Stimulated activated CD4-positive, alpha-beta T cell treated with anti-CD3 and anti-CD28 coated beads, Interleukin-15, amount 100 ng/mL, for 24 hours (primary cell): ENCODE results near the gene PPIB.

Source experiments
- DNase-seq: peaks from one replicate; pipeline ENCODE4 v3.0.0-alpha.2; 2020

PPIB gene

DNA sequence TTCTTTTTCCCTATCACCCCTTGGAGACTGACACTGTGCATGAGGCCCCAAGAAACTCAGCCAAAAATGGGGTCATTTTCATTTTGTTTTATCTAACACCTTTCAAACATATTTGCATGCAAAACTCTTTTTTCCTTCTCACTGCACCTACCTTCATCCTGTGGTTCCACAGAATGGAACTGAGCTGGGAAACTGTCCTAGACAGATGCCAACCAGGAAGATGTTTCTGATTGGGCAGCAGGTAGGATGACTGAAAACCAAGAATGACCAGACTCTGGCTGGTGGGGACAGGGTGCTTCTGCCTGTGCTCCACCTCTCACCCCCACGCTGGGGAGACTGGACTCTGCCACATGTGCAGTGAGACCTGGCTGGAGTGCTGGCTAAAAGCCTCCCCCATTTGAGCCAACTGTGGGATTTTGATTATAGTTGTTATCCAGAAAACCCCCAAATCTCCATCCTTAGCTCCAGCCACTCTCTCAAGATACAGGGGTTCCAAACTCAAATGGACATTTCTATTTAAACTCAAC is 5.2 kb downstream of the PPIB start:
- no peak for DNase-seq

DNA sequence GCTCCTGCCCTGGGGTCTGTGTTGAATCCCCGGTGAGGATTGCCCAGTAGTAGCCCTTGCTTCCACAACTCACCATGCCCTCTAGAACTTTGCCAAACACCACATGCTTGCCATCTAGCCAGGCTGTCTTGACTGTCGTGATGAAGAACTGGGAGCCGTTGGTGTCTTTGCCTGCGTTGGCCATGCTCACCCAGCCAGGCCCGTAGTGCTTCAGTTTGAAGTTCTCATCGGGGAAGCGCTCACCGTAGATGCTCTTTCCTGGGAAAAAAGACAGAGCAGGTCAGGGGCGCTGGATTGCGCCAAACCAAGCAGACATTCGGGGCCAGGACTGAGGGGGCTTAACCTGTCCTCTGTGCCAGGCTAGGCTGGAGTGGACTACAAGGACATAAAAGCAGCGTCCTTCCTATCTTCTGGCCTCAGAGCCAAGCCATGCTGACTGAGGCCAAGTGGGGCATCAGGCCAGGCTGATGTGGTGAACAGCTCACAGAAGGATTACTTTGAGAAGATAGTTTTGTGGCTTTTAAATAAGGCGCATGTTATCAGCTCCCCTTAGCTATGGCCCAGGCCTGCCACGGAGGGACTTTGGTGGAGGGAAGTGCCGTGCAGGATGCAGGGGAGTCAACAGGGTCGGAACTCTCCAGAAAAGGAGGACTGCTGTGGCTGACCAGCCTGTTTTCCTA is 6.0 kb downstream of the PPIB start:
- no peak for DNase-seq

DNA sequence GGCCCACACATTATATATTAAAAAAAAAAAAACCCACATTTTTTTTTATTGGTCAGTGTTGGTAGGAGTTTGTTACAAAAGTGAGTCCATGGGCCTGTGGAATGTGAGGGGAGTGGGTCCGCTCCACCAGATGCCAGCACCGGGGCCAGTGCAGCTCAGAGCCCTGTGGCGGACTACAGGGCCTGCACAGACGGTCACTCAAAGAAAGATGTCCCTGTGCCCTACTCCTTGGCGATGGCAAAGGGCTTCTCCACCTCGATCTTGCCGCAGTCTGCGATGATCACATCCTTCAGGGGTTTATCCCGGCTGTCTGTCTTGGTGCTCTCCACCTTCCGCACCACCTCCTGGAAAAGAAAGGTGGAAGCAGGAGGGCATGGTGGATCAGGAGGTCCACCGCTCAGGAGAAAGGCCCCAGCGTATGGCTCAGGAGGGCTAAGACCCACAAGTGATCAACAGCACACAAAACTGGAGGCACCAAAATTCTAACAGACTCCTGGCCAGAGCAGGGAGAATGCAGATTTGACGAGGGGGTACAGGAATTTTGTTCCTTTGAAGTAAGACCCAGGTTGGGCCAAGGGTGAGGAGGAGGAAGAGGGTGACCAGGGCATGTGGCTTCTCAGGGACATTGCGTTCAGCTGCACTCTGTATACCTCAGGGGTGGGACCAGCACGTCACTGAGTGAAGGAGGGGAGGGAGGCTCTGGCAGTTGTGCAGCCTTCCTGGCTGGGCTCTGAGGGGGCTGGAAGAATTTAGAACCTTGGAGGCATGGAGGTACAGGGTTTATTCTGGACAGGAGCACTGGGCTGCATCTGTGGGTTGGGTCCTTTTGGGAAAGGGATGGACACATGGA is 6.8 kb downstream of the PPIB start:
- no peak for DNase-seq

DNA sequence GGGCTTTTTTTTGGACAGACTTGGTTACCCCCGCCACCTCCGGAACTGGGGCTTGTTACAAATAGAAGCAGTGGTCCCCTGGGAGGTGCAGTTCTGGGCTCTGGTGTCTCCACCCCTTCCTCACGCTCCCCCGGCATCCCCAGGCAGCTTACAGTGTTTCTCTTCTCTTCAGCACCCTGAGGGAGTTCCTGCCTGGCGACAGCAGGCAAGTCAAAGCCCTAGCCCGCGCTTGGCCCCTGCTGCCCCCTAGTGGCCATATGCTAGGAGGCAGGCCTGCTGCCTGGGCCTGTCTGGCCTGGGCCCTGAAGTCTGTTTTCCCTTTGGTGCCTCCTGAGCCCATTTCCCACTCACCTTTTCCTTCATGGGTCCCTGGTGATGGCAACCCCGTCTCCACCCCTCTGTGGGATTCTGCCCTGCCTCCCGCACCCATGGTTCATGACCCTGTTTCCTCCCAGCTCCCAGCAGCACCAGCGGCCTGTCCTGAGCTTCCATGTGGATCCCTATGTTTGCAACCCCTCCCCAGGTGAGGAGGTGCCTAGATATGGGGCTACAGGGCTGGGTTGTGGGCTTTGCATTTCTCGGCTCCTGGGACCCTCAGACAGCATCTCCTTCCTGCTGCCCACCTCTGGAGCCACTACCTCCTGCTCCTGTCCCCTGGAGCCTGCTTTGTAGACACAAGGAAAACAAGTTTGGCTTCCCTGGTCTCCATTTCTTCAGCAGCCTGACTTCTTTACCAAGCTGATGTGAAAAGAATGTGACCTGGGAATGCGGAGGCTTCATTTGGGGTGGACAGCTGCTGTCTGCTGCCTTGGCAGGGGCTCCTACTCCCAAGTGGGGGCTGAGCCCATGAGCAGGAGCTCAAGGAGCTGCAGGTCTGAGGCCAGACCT is 9.1 kb downstream of the PPIB start:
- DNase-seq: peak; percentile 94

DNA sequence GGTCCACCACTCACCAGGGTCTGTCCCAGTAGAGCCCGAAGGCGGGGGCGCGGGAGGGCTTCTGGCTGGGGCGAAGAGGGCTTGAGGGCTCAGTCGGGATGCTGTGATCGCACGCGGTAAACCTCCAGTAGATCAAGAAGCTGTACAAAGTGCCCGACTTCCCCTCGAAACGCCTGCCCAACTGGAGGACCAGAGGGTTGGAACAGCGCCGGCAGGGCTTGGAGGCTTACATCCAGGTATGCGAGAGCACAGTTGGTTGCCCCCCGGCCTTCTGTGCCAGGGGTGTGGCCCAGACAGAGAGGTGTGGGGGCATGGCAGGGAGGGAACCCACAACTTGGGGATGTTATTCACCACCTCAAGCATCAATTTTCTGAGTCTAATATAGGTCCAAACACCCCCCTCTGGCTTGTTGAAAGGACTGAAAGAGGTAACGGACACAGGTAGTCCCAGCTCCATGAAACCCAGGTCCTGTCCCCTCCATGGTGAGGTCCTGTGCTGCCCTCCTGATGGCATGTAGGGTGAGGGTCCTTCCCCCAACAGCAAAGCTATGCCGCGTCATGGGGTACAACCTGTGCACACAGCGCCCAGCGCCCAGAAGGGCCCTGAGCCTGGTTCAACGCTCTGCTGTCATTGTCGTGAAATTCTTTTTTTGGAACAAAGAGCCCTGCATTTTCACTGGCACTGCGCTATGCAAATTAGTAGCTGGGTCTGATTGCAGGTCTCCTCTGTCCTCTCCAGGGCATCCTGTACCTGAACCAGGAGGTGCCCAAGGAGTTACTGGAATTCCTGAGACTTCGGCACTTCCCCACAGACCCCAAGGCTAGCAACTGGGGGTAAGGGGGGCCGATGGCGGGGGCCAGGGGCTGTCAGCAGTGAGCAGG is 10.1 kb downstream of the PPIB start:
- peak; percentile 32 for DNase-seq

DNA sequence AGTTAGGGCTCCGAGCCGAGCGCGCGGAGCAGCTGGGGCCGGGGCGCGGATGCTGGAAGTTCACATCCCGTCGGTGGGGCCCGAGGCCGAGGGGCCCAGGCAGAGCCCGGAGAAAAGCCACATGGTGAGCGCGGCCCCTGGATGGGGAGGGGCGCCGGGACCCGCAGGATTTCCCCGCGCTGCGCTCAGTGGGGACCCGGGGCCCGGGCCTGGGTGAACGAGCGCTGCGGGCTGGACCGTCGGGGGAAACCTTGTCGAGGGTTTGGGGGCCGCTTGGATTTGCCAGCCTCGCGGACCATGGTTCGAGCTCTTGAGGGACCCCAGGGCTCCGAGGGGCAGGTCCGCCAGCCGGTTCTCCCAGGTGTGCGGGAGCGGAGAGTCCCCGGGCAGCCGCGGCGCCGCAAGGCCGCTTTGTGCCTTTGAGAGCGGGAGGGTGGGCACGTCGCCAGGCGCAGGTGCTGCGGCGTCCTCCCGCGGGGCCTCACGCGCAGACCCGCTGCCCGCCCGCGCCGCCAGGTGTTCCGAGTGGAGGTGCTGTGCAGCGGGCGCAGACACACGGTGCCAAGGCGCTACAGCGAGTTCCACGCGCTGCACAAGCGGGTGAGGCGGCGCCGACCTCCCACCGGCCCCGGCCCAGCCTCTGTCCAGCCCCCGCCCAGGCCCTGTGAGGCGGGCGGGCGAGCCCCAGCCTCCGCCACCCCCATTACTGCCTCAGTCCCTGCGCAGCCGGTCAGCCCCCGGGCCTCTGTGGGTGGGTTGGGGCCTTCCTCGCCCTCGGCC is 10.9 kb downstream of the PPIB start, which contains the start of gene SNX22:
SNX22 (plus strand) TSS at position 5 of the 780 bp plus-strand sequence; CDS start at position 50, 45 bp downstream.
- DNase-seq: peak; percentile 34

DNA sequence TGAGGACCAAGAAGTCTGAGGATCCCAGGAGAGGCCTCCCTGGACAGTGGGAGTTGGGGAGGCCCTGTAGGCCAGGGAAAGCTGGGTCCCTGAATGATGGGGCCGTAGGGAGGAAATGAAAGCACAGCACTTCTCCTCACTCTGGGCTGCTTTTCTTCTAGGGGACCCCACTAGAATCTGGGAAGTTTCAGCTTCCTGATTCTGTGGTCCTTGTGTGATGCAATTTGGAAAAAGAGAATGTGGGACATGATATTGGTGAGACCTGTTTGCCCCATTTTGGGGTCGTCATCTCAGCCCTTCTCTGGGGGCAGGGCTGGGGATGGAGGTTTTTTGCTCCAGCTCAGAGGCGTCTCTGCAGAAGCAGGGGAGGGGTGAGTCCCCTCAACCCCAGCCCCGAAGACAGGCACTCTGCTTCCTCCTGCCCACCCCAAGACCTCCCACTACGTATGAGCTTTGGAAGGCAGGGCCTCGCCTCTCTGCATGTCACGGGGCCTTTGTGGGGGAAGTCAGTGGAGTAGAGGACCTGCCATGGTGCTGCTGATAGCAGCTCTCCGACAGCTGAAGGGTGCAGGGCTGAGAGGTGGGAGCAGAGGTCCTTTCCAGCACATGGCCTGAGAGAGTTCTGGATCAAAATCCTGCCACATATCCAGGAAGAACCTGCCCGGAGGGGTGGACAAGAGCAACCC is 12.8 kb downstream of the PPIB start:
- no peak for DNase-seq

DNA sequence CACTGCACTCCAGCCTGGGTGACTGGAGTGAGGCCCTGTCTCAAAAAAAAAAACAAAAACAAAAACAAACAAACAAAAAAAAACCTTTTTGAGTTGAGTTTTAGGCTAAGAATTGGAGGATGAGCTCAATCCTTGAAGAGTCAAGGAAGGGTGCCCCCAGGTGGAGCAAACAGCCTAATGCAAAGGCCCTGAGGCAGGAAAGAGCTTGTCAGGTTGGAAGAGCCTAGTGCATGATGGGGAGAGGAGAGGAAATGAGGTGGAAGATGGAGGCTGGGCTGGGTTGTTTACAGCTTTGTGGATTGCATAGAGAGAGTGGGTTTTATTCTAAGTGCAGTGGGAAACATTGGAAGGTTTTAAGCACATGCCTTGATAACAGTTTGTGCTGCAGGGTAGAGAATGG is 13.4 kb downstream of the PPIB start:
- DNase-seq: peak; percentile 40

DNA sequence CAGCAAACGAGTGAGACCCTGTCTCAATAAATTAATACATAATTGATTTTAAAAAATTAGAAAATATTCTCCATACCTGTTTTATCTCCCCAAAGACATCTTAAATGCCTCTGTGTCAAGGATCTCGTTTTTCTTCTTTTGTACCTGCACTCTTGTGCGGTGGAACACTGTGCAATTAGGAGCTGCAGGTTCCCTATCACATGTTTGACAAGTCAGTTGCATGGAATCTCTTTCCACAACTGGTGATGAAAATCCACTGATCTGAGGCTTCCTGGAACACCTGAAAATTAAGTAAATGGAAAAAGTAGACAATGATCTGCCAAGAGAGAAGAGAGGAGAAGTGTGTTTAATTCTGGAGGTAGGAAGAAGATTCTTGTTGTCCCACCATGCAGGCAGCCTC is 14.2 kb downstream of the PPIB start:
- DNase-seq: no peak

DNA sequence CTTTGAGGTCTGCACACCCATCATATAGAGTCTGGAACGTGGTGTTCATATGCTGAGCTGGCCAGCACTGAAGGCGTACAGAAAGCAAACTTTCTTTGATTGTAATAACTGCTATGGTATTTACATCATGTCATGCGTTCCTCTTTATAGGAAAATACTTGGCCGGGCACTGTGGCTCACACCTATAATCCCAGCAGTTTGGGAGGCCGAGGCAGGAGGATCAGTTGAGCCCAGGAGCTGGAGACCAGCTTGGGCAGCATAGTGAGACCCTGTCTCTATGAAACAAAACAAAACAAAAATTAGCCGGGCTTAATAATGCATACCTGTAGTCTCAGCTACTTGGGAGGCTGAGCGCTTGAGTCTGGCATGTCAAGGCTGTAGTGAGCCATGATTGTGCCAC is 14.7 kb downstream of the PPIB start:
- no peak for DNase-seq

DNA sequence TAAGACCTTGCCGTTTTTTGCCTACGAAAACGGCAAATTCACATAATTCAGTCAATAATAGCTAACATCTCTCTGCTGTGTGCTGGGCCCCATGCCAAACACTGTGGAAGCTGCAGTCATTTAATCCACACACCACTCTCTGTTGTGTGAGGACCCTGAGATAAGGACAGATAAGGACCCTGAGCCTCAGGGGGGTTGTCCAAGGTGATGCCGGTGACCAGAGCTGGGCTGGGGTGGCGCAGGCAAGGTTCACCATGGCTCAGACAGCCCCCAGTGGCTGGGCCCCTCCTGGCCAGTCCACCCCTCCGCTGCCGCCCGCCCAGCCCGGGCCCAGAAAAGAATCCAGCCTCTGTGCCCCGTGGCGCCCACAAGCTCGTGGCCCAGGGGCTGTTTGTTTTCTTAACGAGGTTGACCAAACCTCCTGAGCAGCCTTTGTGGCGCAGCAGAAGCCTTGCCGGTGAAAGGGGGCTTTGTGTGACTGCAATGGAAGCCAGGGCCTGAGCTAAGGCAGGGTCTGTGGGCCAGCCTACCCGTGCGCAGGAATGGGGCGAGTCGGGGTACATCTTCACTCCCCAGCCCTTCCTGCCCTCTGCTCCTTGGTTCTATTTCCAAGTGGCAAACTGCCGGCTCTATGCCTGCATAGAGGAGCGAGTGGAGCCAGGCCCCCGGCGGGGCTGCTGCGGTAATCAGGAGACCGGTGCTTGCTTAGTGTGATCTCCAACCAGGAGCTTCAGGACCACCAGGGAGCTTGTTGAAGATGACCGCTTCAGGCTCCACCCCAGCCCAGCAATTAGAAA is 15.7 kb downstream of the PPIB start:
- no peak for DNase-seq

DNA sequence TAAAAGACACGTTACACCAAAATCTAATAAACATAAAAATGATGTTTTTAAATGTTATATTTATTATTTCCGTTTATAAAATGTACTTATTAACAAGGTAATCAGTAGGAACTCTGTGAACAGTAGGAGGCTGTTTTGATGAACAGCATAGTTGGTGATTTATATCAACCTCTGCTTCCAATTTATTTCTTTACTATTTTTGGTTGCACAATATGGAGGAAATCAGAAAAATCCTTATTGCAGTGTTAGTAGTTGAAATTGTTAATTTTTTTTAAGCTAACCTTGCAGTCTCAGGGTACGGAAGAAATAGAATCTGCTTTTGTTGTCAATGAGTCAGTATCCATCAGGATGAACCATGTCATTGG is 16.3 kb downstream of the PPIB start:
- no peak for DNase-seq

DNA sequence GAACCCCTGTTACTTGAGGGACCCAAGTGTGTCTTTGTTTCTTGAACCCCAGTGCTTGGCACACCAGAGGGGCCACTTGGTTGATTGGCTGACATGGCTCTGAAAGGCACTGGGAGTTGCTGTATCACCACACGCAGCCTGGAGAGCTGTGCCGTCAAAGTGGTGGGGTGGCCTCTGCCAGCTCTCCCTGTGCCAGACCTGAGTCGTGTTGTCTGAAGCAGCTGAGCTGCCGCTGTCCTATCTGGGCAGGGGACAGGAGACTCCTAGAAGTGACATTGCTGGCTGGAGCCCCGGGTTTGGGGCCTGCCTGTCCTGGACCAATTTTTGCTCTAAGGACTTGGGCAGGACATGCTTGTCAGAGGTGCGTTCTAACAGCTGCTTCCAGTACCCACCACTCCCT is 16.8 kb downstream of the PPIB start:
- no peak for DNase-seq

DNA sequence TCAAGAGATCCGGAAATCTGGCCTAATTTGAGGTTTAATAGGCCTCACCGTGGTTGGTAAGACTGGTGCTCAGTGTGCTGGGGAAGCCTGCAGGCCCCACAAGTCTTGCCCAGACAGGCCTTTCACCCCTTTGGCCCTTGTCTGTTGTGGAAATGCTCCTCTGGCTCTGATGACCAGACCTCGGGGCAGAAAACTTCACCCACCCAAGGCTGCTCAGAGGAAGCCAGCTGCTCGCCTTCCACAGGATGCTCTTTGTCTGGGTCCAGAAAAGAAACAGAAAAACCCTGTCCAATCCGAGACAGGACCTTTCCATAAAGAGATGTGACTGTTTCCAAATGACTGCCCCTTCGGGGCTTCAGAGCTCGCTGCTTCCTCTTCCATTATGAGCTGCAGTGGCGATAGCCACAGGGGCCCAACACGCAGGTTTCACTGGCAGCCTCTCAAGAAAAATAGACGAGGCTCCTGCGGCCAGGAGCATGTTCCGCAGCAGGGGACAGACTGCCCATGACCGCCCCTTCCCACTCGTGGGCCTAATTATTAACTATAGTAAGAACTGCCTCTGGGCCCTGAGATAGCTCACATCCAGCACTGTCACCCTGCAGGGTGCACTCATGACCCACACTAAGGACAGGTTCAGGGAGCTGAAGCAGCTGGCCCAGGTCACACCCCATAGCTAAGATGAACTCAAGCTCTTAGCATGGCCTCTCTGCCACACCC is 18.1 kb downstream of the PPIB start:
- DNase-seq: no peak

DNA sequence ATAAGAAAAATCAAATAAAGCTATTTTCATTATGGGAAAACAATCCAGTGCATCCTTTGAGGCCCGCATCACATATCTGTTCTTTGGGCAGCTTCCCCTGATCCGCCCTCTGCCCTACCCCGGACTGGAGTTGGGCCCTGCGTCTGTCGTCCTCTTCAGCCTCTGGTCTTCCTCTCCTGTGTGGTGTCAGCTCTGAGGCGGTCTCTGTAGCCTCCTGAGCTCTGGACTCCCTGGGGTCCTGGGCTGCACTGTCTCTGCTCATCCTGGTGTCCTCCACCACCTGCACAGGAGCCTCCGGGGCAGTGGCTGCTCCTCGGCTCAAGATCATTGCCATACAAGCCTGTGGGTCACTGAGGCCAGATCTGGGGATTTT is 18.6 kb downstream of the PPIB start:
- no peak for DNase-seq

DNA sequence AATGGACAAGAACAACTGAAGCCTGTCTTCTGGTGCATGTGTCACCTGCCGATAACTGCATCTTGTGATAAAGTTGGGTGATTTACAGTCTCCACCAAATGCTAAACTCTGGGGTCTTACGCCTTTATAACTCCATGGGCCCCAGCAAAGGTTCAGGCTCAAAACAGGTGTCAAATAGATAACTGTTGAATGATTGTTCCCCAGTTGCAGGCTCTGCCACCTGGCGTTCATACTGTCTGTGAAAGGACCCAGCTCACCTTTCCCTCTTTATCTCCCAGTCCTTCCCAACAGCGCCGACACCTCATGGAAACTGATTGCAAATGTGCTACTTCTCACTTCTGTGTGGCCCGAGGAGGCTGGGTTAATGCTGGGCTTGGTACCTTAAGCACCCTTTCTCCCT is 19.5 kb downstream of the PPIB start:
- DNase-seq: no peak

DNA sequence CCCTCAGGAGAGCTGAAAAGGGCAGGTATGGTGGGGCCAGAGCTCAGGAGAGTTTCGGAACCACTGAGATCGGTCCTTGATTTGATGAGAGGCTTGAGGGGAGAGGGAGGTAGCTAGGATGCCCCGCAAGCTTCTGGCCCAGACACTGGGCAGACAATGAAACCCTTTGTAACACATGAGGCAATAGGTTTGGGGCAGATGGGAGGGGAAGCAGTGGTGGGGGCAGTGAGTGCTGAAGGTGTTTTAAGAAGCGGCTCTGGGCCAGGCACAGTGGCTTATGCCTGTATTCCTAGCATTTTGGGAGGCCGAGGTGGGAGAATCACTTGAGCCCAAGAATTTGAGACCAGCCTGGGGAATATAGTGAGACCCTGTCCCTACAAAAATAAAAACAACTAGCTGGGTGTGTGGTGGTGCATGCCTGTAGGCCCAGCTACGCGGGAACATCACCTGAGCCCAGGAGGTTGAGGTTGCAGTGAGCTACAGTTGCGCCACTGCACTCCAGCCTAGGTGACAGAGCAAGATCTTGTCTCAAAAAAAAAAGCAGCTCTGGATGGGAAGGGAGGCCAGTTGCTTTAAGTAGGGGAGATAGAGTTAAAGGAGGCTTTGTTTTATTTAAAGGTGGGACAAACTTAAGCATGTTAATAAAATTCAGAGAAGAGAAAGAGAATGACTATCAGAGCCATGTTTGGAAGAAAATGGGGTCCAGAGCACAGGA is 20.9 kb downstream of the PPIB start:
- DNase-seq: no peak

DNA sequence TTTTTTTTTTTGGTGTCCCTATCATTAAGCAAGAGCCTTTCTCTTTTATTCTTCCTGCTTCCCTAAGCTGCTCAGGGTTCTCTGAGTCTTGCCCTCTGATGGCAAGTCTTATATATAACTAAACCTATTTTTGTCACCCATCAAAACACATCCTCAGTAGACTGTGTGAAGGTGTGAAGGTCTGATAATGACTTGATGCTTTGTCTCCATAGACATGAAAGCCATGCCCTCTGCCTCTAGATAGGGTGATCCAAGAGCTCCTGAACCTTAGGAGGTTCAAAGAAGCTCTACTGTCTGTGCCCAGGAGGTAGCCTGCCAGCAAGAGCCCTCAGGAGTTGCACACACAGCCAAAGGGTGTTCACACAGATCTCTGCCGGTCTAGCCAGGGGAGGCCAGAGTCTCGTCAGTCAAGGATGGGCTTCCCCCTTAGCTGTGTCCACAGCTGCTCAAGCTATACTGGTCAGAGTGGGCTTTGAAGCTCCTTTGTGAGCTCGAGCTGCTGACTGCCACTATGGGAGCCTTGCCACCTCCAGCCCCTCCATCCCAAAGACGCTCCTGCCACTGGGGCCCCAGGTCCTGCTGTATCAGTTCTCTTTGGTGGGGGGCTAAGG is 24.4 kb downstream of the PPIB start:
- no peak for DNase-seq
